Omental fat pad (tissue), 4 donors: ENCODE results near the gene CCDC92. TPM values are rescaled to one million over a fixed set of nuclear protein-coding genes. Genes with fewer than 3 reads are reported as not detected.

Experiments
- ATAC-seq: fragments of 150-250 bp; one replicate; pipeline ENCODE4 v1.9.1; 2016; ENCODE audit warnings: mild to moderate bottlenecking, moderate library complexity; ENCODE audit not compliant: low FRiP score
- DNase-seq: peaks from one replicate; pipeline ENCODE4 v3.0.0-alpha.2; 2019; ENCODE audit warnings: low spot score
- total RNA-seq, 4 donors: library from RNA; depleted of rRNA; stranded (reverse); fragments of >200 nt; gene quantifications; one replicate each; pipeline ENCODE4 v1.1.0, GENCODE V29; 2016
- TF ChIP-seq, protein P1 (sequence below), 3 donors: fragments of 450-650 bp; IDR thresholded peaks; one replicate each; pipeline ENCODE4 v1.5.1; 2016 to 2017; ENCODE audit warnings: antibody characterized with exemption in 3 of 3, mild to moderate bottlenecking in 3 of 3, moderate library complexity in 2 of 3

The CCDC92 gene
- total RNA-seq, 4 donors from 2014 or later, result 27.1 to 34.5 (median 32.0) TPM

DNA sequence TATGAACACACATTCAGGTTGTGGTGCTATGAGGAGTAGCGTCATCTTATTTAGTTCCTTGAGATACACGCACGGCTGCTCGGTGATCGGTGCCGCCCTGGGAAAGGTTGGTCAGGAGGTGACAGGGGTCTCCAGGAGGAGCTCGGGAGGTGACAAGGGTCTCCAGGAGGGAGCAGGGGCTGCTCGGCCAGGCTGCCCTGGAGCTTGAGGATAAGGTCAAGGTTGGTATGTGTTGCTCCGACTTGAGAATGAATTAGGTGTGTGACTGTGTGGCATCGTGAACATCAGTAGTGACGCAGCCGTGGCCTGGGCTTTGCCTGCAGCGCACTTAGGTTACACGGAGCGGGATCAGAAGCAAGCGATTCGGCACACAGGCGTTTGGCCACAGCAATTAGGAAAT lies 36.2 kb downstream of the CCDC92 start:
- DNase-seq, result no peak
- no peak for ATAC-seq
- TF ChIP-seq, protein P1, sequence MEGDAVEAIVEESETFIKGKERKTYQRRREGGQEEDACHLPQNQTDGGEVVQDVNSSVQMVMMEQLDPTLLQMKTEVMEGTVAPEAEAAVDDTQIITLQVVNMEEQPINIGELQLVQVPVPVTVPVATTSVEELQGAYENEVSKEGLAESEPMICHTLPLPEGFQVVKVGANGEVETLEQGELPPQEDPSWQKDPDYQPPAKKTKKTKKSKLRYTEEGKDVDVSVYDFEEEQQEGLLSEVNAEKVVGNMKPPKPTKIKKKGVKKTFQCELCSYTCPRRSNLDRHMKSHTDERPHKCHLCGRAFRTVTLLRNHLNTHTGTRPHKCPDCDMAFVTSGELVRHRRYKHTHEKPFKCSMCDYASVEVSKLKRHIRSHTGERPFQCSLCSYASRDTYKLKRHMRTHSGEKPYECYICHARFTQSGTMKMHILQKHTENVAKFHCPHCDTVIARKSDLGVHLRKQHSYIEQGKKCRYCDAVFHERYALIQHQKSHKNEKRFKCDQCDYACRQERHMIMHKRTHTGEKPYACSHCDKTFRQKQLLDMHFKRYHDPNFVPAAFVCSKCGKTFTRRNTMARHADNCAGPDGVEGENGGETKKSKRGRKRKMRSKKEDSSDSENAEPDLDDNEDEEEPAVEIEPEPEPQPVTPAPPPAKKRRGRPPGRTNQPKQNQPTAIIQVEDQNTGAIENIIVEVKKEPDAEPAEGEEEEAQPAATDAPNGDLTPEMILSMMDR (IDR thresholded peaks at IDR 0.05), result no peak

DNA sequence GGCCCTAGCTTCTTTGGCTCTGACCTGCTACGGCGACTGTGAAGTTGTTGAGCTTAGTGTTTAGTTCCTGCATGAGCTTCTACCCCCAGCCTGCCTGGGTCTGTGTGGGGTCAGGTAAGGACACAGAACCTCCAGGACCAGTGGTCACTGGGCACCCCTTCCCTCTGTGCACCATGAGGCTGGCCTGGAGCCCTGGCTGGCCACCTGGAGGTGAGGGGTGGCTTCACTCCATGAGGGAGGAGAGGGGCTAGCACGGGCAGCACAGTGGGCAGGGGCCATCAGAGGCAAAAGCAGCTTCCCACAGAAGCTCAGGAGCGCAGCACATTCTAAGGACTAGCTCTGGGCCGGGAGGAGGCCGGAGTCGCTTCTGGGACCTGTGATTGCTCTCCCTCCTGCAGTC lies 36.7 kb downstream of the CCDC92 start:
- no peak for DNase-seq
- TF ChIP-seq, protein P1 (IDR thresholded peaks at IDR 0.05), result no peak
- no peak for ATAC-seq

DNA sequence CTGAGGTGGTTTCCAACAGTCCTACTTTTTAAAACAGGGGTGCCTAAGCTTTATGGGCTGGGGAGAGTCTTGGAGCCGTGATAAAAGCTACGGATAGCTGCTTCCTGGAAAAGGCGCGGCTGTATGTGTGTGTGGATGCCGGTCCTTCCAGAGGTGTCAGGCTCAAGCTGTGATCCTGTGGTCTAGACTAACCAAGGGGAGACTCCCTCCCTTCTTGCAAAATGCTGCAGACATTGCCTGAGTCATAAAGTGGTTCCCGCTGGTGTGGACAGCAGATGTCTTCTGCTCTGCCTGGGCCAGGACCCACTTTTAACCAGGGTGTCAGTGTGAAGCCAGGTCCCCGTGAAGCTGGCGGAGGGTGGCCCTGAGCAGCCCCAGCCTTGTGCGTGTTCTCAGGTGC lies 37.8 kb downstream of the CCDC92 start:
- ATAC-seq (no peak), DNase-seq (no peak)
- TF ChIP-seq, protein P1 (IDR thresholded peaks at IDR 0.05), result no peak

DNA sequence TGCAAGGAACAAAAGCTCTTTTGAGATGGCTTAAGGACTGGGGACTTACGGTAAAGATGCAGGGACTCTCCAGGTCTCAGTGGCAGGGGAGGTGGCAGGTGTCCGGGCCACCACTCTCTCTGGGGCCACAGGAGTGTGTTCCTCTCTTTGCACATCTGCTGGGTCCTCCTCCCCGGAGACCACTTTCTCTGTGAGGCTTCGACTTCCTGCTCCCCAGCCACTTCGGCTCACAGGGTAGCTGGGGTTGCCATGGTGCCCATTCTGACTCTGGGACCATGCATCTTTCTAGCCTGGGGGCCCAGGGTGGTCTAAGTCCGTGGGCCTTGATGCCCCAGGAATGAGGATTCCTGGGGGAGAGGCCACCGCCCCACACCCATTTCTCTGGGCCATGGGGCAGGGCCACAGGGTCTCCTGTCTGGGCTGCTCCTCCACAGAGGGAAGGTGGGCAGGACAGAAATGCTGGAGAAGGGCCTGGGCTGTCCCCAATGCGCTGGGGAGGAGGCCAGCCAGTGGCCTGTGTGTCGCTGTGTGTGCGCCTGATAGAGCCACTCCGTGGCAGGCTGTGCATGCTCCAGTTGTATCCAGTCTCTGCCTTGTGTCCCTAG lies 38.5 kb downstream of the CCDC92 start:
- no peak for ATAC-seq
- no peak for DNase-seq
- TF ChIP-seq, protein P1 (IDR thresholded peaks at IDR 0.05), result no peak

DNA sequence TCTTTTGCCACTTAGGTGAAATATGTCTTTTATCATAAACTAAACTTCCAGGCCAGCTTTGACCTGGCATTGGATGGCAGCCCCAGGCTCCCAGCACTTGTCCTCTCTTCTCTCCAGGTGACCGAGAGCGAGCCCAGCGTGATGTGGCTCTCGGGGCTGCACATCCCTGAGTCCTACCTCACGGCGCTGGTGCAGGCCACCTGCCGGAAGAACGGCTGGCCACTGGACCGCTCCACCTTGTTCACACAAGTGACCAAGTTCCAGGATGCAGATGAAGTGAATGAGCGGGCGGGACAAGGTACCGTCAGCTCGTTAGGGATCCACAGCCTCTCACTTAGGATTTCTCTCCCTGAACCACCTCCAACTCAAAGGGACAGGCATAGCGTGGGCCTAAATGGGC lies 39.4 kb downstream of the CCDC92 start:
- ATAC-seq (no peak), DNase-seq (no peak)

DNA sequence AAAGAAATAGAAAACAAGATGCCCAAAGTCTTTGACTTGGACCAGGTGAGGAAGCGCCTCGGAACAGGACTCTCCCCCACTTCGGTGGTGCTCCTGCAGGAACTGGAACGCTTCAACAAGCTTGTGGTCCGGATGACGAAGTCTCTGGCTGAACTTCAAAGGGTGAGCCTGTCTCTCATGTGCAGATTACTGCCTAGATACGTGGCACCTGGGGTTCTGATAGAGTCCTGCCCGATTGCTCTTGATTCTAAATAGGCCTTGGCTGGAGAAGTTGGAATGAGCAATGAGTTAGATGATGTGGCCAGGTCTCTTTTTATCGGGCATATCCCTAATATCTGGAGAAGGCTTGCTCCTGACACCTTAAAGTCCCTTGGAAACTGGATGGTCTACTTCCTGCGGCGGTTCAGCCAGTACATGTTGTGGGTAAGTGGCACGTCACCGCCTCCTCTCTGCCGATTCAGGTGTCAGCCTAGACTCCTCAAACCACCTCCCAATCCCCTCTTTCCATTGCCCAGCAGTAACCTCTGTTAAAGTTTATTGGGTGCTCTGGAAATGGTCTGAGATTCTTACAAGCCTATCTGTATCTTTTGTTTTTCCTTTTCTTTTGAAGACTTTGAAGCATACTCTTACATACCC lies 40.8 kb downstream of the CCDC92 start:
- DNase-seq, result no peak
- ATAC-seq, result no peak

More for the DNA sequence above, 39.4 kb downstream of the CCDC92 start:
- TF ChIP-seq, protein P1 (IDR thresholded peaks at IDR 0.05), result no peak

More for the DNA sequence above, 40.8 kb downstream of the CCDC92 start:
- TF ChIP-seq, protein P1 (IDR thresholded peaks at IDR 0.05), result no peak
